IPS-18a (cell line): ENCODE results near the gene SH3BGRL2.
"Not testable (repeated sequence)": the region's sequence is repeated elsewhere in the genome, so short reads cannot be mapped to it uniquely, and the experiment has no call there.

Experiments used
- H3K27ac ChIP-seq: one replicate; pipeline ENCODE4 v1.5.1; 2013; ENCODE audit warnings: low read length
- H3K27me3 ChIP-seq: one replicate; pipeline ENCODE4 v1.6.1; 2013; ENCODE audit warnings: mild to moderate bottlenecking, low read length; ENCODE audit not compliant: control insufficient read depth, insufficient read depth
- H3K36me3 ChIP-seq: one replicate; pipeline ENCODE4 v1.6.1; 2013; ENCODE audit warnings: low read depth, low read length; ENCODE audit not compliant: control insufficient read depth
- H3K4me1 ChIP-seq: one replicate; pipeline ENCODE4 v1.6.1; 2013; ENCODE audit warnings: low read depth, low read length; ENCODE audit not compliant: control insufficient read depth
- H3K4me3 ChIP-seq: one replicate; pipeline ENCODE4 v1.5.1; 2013; ENCODE audit warnings: low read length
- H3K9ac ChIP-seq: one replicate; pipeline ENCODE4 v1.6.1; 2013; ENCODE audit warnings: mild to moderate bottlenecking, low read length, moderate library complexity
- H3K9me3 ChIP-seq: one replicate; pipeline ENCODE4 v1.6.1; 2013; ENCODE audit warnings: low read depth, low read length; ENCODE audit not compliant: control insufficient read depth

SH3BGRL2 gene

GRCh38 chr6:79733388-79733787 is 102.3 kb downstream of the SH3BGRL2 start:
- Histone ChIP-seq H3K9me3 (no peaks in the 10 kb centered on the region), H3K36me3 (no peaks in the 10 kb centered on the region), H3K4me3 (no peak overlapping the region), H3K27me3 (no peaks in the 10 kb centered on the region), H3K4me1 (no peaks in the 10 kb centered on the region), H3K9ac (no peak overlapping the region), H3K27ac (no peak overlapping the region)

- Histone ChIP-seq H3K27ac (no peak overlapping the region), H3K4me3 (no peak overlapping the region), H3K9ac (no peak overlapping the region), H3K4me1 (no peaks in the 10 kb centered on the region), H3K27me3 (no peaks in the 10 kb centered on the region), H3K36me3 (no peaks in the 10 kb centered on the region), H3K9me3 (no peaks in the 10 kb centered on the region)
Observed at GRCh38 chr6:79734374-79734773, 103.2 kb downstream of the SH3BGRL2 start.

- Histone ChIP-seq H3K9ac (no peak overlapping the region), H3K27ac (no peak overlapping the region), H3K4me3 (no peak overlapping the region), H3K36me3 (no peaks in the 10 kb centered on the region), H3K27me3 (no peaks in the 10 kb centered on the region), H3K9me3 (no peaks in the 10 kb centered on the region), H3K4me1 (no peaks in the 10 kb centered on the region)
Observed at GRCh38 chr6:79735183-79735582, 104.1 kb downstream of the SH3BGRL2 start.

GRCh38 chr6:79737172-79737571 is 106.0 kb downstream of the SH3BGRL2 start:
- Histone ChIP-seq H3K36me3 (no peaks in the 10 kb centered on the region), H3K9me3 (no peaks in the 10 kb centered on the region), H3K4me3 (no peak overlapping the region), H3K4me1 (no peaks in the 10 kb centered on the region), H3K9ac (no peak overlapping the region), H3K27me3 (no peaks in the 10 kb centered on the region), H3K27ac (no peak overlapping the region)

GRCh38 chr6:79742030-79742429 is 110.9 kb downstream of the SH3BGRL2 start:
- Histone ChIP-seq H3K36me3 (no peaks in the 10 kb centered on the region), H3K27me3 (no peaks in the 10 kb centered on the region), H3K9me3 (no peaks in the 10 kb centered on the region), H3K4me1 (no peaks in the 10 kb centered on the region), H3K9ac (no peak overlapping the region), H3K4me3 (no peak overlapping the region), H3K27ac (no peak overlapping the region)

GRCh38 chr6:79745282-79745681 is 114.2 kb downstream of the SH3BGRL2 start:
- H3K9me3 ChIP-seq, H3K4me3 ChIP-seq, H3K4me1 ChIP-seq, H3K27ac ChIP-seq, H3K27me3 ChIP-seq, H3K9ac ChIP-seq, H3K36me3 ChIP-seq: not testable (repeated sequence)

- H3K4me3 ChIP-seq, H3K27ac ChIP-seq, H3K4me1 ChIP-seq, H3K36me3 ChIP-seq, H3K9me3 ChIP-seq, H3K27me3 ChIP-seq, H3K9ac ChIP-seq: not testable (repeated sequence)
Observed at GRCh38 chr6:79746325-79746724, 115.2 kb downstream of the SH3BGRL2 start.

GRCh38 chr6:79750806-79751205 is 119.7 kb downstream of the SH3BGRL2 start:
- H3K27ac ChIP-seq: no peak overlapping the region
- H3K4me1 ChIP-seq: peaks cover 11% of the 10 kb centered on the region
- H3K4me3 ChIP-seq: no peak overlapping the region
- no peaks in the 10 kb centered on the region for H3K36me3 ChIP-seq
- H3K9ac ChIP-seq: no peak overlapping the region
- no peaks in the 10 kb centered on the region for H3K9me3 ChIP-seq
- no peaks in the 10 kb centered on the region for H3K27me3 ChIP-seq
